H9 (cell line): Measurements from ENCODE around the gene MRPS27. TPM values are rescaled to one million over a fixed set of nuclear protein-coding genes. Genes with fewer than 3 reads are reported as not detected.

Experiments
- DNase-seq: peaks from one replicate; pipeline ENCODE4 v3.0.0-alpha.2; 2017
- H2AFZ ChIP-seq: one replicate; pipeline ENCODE4 v1.6.1; 2013; ENCODE audit warnings: mild to moderate bottlenecking, low read length, control low read depth, moderate library complexity
- H2AK5ac ChIP-seq: 2 replicates; pipeline ENCODE4 v1.6.1; 2013; ENCODE audit warnings: low read length, control low read depth, mixed read lengths; ENCODE audit not compliant: insufficient read length
- H2BK120ac ChIP-seq: one replicate; pipeline ENCODE4 v1.6.1; 2013; ENCODE audit warnings: low read depth, mild to moderate bottlenecking, low read length, control low read depth, inconsistent platforms; ENCODE audit not compliant: poor library complexity, severe bottlenecking
- H2BK12ac ChIP-seq: 2 replicates; pipeline ENCODE4 v1.6.1; 2013; ENCODE audit warnings: low read length, control low read depth, mixed read lengths, low read depth; ENCODE audit not compliant: insufficient read length
- H2BK15ac ChIP-seq: 2 replicates; pipeline ENCODE4 v1.6.1; 2013; ENCODE audit warnings: low read depth, low read length, control low read depth
- H2BK20ac ChIP-seq: one replicate; pipeline ENCODE4 v1.6.1; 2013; ENCODE audit warnings: low read depth, mild to moderate bottlenecking, low read length, control low read depth, inconsistent platforms; ENCODE audit not compliant: poor library complexity, severe bottlenecking
- H2BK5ac ChIP-seq: 2 replicates; pipeline ENCODE4 v1.6.1; 2013; ENCODE audit warnings: low read length, control low read depth, mixed read lengths; ENCODE audit not compliant: insufficient read length
- H3K14ac ChIP-seq: 2 replicates; pipeline ENCODE4 v1.6.1; 2013; ENCODE audit warnings: low read length, control low read depth; ENCODE audit not compliant: insufficient read depth
- H3K18ac ChIP-seq: 2 replicates; pipeline ENCODE4 v1.6.1; 2013; ENCODE audit warnings: low read depth, mild to moderate bottlenecking, mixed read lengths, low read length, control low read depth; ENCODE audit not compliant: insufficient read length
- H3K23ac ChIP-seq: 2 replicates; pipeline ENCODE4 v1.6.1; 2013; ENCODE audit warnings: low read length, control low read depth, mixed read lengths, low read depth; ENCODE audit not compliant: insufficient read length
- H3K23me2 ChIP-seq: 2 replicates; pipeline ENCODE4 v1.6.1; 2013; ENCODE audit warnings: low read depth, mild to moderate bottlenecking, mixed read lengths, low read length, control low read depth; ENCODE audit not compliant: insufficient read length, poor library complexity, severe bottlenecking
- H3K27ac ChIP-seq: 2 replicates; pipeline ENCODE4 v1.5.1; 2013; ENCODE audit warnings: low read length, control low read depth, mixed read lengths, low read depth; ENCODE audit not compliant: insufficient read length
- H3K27me3 ChIP-seq: 2 replicates; pipeline ENCODE4 v1.6.1; 2013; ENCODE audit warnings: low read length, control low read depth, inconsistent platforms; ENCODE audit not compliant: insufficient read depth
- H3K4ac ChIP-seq: 2 replicates; pipeline ENCODE4 v1.6.1; 2013; ENCODE audit warnings: low read depth, mild to moderate bottlenecking, control low read depth, inconsistent platforms, low read length, moderate library complexity
- H3K4me1 ChIP-seq: 2 replicates; pipeline ENCODE4 v1.6.1; 2013; ENCODE audit warnings: low read length, control low read depth, inconsistent platforms; ENCODE audit not compliant: insufficient read depth
- H3K4me2 ChIP-seq: 2 replicates; pipeline ENCODE4 v1.6.1; 2013; ENCODE audit warnings: low read length, control low read depth, mixed read lengths; ENCODE audit not compliant: insufficient read length, insufficient read depth
- H3K56ac ChIP-seq: 2 replicates; pipeline ENCODE4 v1.6.1; 2013; ENCODE audit warnings: low read depth, mild to moderate bottlenecking, mixed read lengths, low read length, control low read depth; ENCODE audit not compliant: insufficient read length
- H3K79me1 ChIP-seq: 2 replicates; pipeline ENCODE4 v1.6.1; 2013; ENCODE audit warnings: low read depth, mild to moderate bottlenecking, moderate library complexity, low read length, control low read depth, inconsistent platforms; ENCODE audit not compliant: insufficient read depth, poor library complexity, severe bottlenecking
- H3K79me2 ChIP-seq: 2 replicates; pipeline ENCODE4 v1.6.1; 2013; ENCODE audit warnings: low read length, control low read depth, inconsistent platforms; ENCODE audit not compliant: insufficient read depth
- H3K9ac ChIP-seq: 2 replicates; pipeline ENCODE4 v1.6.1; 2013; ENCODE audit warnings: low read length, control low read depth, mixed read lengths; ENCODE audit not compliant: insufficient read length; ENCODE audit errors: extremely low read depth
- H3K9me3 ChIP-seq: one replicate; pipeline ENCODE4 v1.6.1; 2013; ENCODE audit warnings: low read depth, low read length, inconsistent platforms; ENCODE audit not compliant: control insufficient read depth
- H3T11ph ChIP-seq: one replicate; pipeline ENCODE4 v1.6.1; 2013; ENCODE audit warnings: mild to moderate bottlenecking, low read length, control low read depth, inconsistent platforms
- H4K20me1 ChIP-seq: one replicate; pipeline ENCODE4 v1.6.1; 2013; ENCODE audit not compliant: control insufficient read depth, insufficient read length, insufficient read depth
- H4K5ac ChIP-seq: 2 replicates; pipeline ENCODE4 v1.6.1; 2013; ENCODE audit warnings: low read depth, mild to moderate bottlenecking, mixed read lengths, low read length, control low read depth; ENCODE audit not compliant: insufficient read length
- H4K8ac ChIP-seq: replicated peaks from 2 replicates; pipeline ENCODE4 v1.6.1; 2013; ENCODE audit warnings: low read length, control low read depth, mixed read lengths, low read depth; ENCODE audit not compliant: insufficient read length
- H4K91ac ChIP-seq: 2 replicates; pipeline ENCODE4 v1.6.1; 2013; ENCODE audit warnings: low read depth, mild to moderate bottlenecking, moderate library complexity, mixed read lengths, low read length, control low read depth; ENCODE audit not compliant: insufficient read length
- H3K27ac Mint-ChIP-seq, 3 experiments: 2 replicates in 2 of 3; 3 replicates in 1 of 3; pipeline ENCODE4 v1.8.0; 2020 to 2021; ENCODE audit warnings: mixed read lengths in 3 of 3, mild to moderate bottlenecking in 1 of 3, moderate library complexity in 1 of 3
- H3K27me3 Mint-ChIP-seq: 2 replicates; pipeline ENCODE4 v1.8.0; 2021; ENCODE audit warnings: low read depth, mild to moderate bottlenecking, moderate library complexity, mixed read lengths
- H3K36me3 Mint-ChIP-seq, 3 experiments: 2 replicates in 2 of 3; 3 replicates in 1 of 3; pipeline ENCODE4 v1.8.0; 2020 to 2021; ENCODE audit warnings: low read depth in 3 of 3, mixed read lengths in 3 of 3; ENCODE audit not compliant: insufficient read depth in 1 of 3
- H3K4me1 Mint-ChIP-seq, 2 experiments: 2 replicates each; pipeline ENCODE4 v1.8.0; 2020; ENCODE audit warnings: mixed read lengths in 2 of 2
- H3K4me3 Mint-ChIP-seq, 2 experiments: 2 replicates in 1 of 2; 3 replicates in 1 of 2; pipeline ENCODE4 v1.8.0; 2020 to 2021; ENCODE audit warnings: mild to moderate bottlenecking in 2 of 2, mixed read lengths in 2 of 2, moderate library complexity in 1 of 2
- H3K9me3 Mint-ChIP-seq, 2 experiments: 2 replicates in 1 of 2; 3 replicates in 1 of 2; pipeline ENCODE4 v1.8.0; 2020; ENCODE audit warnings: mild to moderate bottlenecking in 2 of 2, mixed read lengths in 2 of 2, moderate library complexity in 1 of 2
- WGBS: extraction: QIAGEN DNeasy Blood & Tissue Kit; methylation state at CpG from one replicate; pipeline ENCODE4 v1.1.7; 2013; ENCODE audit warnings: missing lambda C conversion rate, low lambda C conversion rate, mixed read lengths; ENCODE audit not compliant: insufficient read length; ENCODE audit errors: extremely low coverage; 5-methylcytosine and 5-hydroxymethylcytosine counted together
- total RNA-seq: library from RNA; stranded (reverse); gene quantifications from 2 replicates; pipeline ENCODE4 v1.2.1, GENCODE V29; 2021
- TF ChIP-seq, protein P1 (sequence below): fragments of 200-600 bp; sonication (generic); conservative IDR thresholded peaks from 3 replicates; pipeline ENCODE4 v1.8.0; 2021; ENCODE audit warnings: antibody characterized with exemption, mild to moderate bottlenecking

The MRPS27 gene
- total RNA-seq, 1 experiment from 2014 or later: 83.3 TPM

DNA sequence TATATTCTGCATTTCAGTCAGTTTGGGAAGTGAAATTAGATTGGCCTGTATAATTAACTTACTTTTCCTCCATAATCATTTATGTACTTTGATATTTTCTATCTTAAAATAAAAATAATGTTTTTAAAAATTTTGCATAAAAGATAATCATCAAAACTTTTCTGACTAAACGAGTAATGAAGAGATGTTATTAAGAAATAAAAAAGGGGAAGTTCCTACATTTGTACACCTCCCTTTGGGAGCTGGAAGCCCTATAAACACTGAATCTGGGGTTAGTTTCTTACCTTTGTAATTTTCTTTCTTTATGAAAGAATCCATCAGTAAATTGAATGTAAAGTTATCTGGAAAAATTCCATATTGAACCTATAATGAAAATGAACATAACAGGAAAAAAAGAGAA lies 86.2 kb downstream of the MRPS27 start:
- Histone ChIP-seq H4K5ac (no peak overlapping the region), H3K23me2 (no peaks in the 10 kb centered on the region), H3K79me1 (no peaks in the 10 kb centered on the region), H2AFZ (no peak overlapping the region), H2BK12ac (no peak overlapping the region), H3K27me3 (no peaks in the 10 kb centered on the region), H4K91ac (no peak overlapping the region), H2BK120ac (no peak overlapping the region), H4K8ac (no peak overlapping the region), H3K79me2 (no peaks in the 10 kb centered on the region), H3K9me3 (no peaks in the 10 kb centered on the region), H3K4me1 (peaks cover 8% of the 10 kb centered on the region; the same call in 1 of the 2 replicates), H2AK5ac (no peak overlapping the region), H3K4ac (no peak overlapping the region), H3K14ac (no peak overlapping the region), H2BK5ac (no peak overlapping the region), H2BK15ac (no peak overlapping the region), H3K9ac (no peak overlapping the region), H3K4me2 (no peak overlapping the region), H3T11ph (no peak overlapping the region), H4K20me1 (no peaks in the 10 kb centered on the region), H2BK20ac (no peak overlapping the region), H3K23ac (no peak overlapping the region), H3K56ac (no peak overlapping the region), H3K18ac (no peak overlapping the region), H3K27ac (no peak overlapping the region)
- Mint-ChIP-seq H3K4me1 (peaks cover 41 to 46% of the 10 kb centered on the region in 2 experiments), H3K27ac (peak overlapping the region in 1 of 3 experiments; percentile 72; a peak in 1 of 7 replicates), H3K9me3 (no peaks in the 10 kb centered on the region), H3K36me3 (peaks cover 9 to 31% (median 28%) of the 10 kb centered on the region in 3 experiments; a peak in 5 of 7 replicates), H3K27me3 (no peaks in the 10 kb centered on the region), H3K4me3 (no peak overlapping the region)
- TF ChIP-seq, protein P1, sequence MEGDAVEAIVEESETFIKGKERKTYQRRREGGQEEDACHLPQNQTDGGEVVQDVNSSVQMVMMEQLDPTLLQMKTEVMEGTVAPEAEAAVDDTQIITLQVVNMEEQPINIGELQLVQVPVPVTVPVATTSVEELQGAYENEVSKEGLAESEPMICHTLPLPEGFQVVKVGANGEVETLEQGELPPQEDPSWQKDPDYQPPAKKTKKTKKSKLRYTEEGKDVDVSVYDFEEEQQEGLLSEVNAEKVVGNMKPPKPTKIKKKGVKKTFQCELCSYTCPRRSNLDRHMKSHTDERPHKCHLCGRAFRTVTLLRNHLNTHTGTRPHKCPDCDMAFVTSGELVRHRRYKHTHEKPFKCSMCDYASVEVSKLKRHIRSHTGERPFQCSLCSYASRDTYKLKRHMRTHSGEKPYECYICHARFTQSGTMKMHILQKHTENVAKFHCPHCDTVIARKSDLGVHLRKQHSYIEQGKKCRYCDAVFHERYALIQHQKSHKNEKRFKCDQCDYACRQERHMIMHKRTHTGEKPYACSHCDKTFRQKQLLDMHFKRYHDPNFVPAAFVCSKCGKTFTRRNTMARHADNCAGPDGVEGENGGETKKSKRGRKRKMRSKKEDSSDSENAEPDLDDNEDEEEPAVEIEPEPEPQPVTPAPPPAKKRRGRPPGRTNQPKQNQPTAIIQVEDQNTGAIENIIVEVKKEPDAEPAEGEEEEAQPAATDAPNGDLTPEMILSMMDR: no peak
- no peak for DNase-seq
- whole genome bisulfite sequencing: no CpG with 5 or more reads among the region's 1 CpG
